ENCODE measurements around the gene DNASE1.

GRCh38 chr16:3655030-3655395 lies 522 bp downstream of the DNASE1 start:
- no peak for TF ChIP-seq CTCF (IDR thresholded peaks at IDR 0.05)
- TF ChIP-seq POLR2A (IDR thresholded peaks at IDR 0.05; ENCODE audit: low read length): no peak
- no peak for TF ChIP-seq MAFK (IDR thresholded peaks at IDR 0.05; ENCODE audit: partially characterized antibody)
- no peak for TF ChIP-seq EP300 (IDR thresholded peaks at IDR 0.05)
- no peak for TF ChIP-seq JUN (IDR thresholded peaks at IDR 0.05)
- no peak for TF ChIP-seq KDM1A (IDR thresholded peaks at IDR 0.05; ENCODE audit: low read depth)
- TF ChIP-seq PBX3 (IDR thresholded peaks at IDR 0.05): no peak
- no peak for TF ChIP-seq CEBPB (IDR thresholded peaks at IDR 0.05)
- TF ChIP-seq MYC (IDR thresholded peaks at IDR 0.05; ENCODE audit: borderline replicate concordance, low read length): no peak
- no peak for TF ChIP-seq ZC3H11A (IDR thresholded peaks at IDR 0.05)
- TF ChIP-seq RFX5 (IDR thresholded peaks at IDR 0.05): no peak
